Activated naive CD4-positive, alpha-beta T cell treated with anti-CD3 and anti-CD28 coated beads for 36 hours (primary cell): ENCODE data around the gene PYURF. TPM values are rescaled to one million over a fixed set of nuclear protein-coding genes. Genes with fewer than 3 reads are reported as not detected.
A peak's percentile ranks its signal among the peaks of the same experiment; 100 is the strongest.
"Not testable (repeated sequence)": the region's sequence is repeated elsewhere in the genome, so short reads cannot be mapped to it uniquely, and the experiment has no call there.

Experiments used
- CTCF ChIA-PET: fragments of 350-600 bp; sonication (Branson Sonifier 250); formaldehyde crosslinking; loops from one replicate; lab custom pipeline; 2021; ENCODE audit warnings: antibody characterized with exemption; lab: Charles Lee
- DNase-seq: peaks from one replicate; pipeline ENCODE4 v3.0.0-alpha.2; 2020
- H3K27ac Mint-ChIP-seq: one replicate; pipeline ENCODE4 v1.8.0; 2021; ENCODE audit warnings: mild to moderate bottlenecking, mixed read lengths
- H3K27me3 Mint-ChIP-seq: one replicate; pipeline ENCODE4 v1.8.0; 2021; ENCODE audit warnings: low read depth, mixed read lengths
- H3K36me3 Mint-ChIP-seq: one replicate; pipeline ENCODE4 v1.8.0; 2021; ENCODE audit warnings: low read depth, mixed read lengths
- H3K4me1 Mint-ChIP-seq: one replicate; pipeline ENCODE4 v1.8.0; 2021; ENCODE audit warnings: low read depth, mixed read lengths
- H3K4me3 Mint-ChIP-seq: one replicate; pipeline ENCODE4 v1.8.0; 2021; ENCODE audit warnings: mild to moderate bottlenecking, moderate library complexity, mixed read lengths
- H3K9me3 Mint-ChIP-seq: one replicate; pipeline ENCODE4 v1.8.0; 2021; ENCODE audit warnings: mixed read lengths
- intact Hi-C: fragments of 100-400 bp; cut with micrococcal nuclease; formaldehyde crosslinking; loops from one replicate; pipeline ENCODE4 v1.15.1; 2023
- total RNA-seq, 2 experiments: library from RNA; stranded (reverse); gene quantifications; one replicate each; pipeline ENCODE4 v1.2.3, GENCODE V29; 2021

Gene PYURF
- total RNA-seq: 10 to 100 TPM; 51.5 to 54.2 TPM

DNA sequence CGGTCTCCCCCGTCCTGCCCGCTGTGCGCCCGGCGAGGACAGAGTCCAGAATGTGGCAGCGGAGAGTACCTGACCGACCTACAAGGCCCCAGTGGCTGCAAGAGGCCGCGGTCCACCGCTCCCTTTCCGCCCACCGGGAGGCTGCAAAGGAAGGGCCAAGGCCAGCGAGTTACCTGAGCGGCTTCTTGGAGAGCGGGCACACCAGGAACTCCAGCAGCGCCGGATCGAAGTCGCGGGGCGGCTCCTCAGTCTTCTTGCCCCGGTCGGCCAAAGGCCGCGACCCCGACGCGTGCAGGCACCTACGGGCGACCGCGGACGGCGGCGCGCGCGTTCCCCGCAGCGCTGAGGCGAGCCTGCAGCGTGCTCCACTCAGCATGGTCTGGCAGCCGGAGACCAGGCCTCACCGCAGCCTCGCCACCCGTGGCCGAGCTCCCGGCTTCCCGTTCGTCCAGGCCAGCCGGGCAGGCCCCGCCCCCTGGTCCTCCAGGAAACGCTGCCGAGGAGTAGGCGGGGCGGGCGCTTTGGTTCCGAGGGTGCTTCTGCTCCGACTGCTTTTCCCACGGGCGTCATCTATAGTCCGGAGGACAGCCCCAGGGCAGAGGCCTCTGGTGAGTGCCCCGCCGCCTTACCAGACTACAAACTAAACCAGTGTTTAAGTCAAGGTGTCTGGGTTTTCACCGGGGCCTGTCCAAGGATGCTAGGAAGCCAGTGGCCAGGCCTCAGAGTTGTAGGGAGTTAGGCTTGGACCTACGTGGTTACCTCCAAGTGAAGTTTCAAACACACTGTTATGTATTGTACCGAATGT, at the start of gene PYURF:
Gene PYURF (minus strand): TSS at position 452 of the 805 bp plus-strand sequence. CDS start 76 bp downstream, at position 376.
- CTCF ChIA-PET: interaction anchor here (0.6 to 3.2 kb wide), 8 partner anchors 8 to 505 kb away, joined by 3 to 16 read pairs (median 5); no protein-coding TSS in a partner anchor
- peak within 1 kb of the TSS; percentile 92 for H3K4me3 Mint-ChIP-seq
- peak; percentile 85 for DNase-seq
- H3K27me3 Mint-ChIP-seq: no peaks in the 10 kb centered on the region
- peaks cover 15% of the 10 kb centered on the region for H3K36me3 Mint-ChIP-seq
- H3K4me1 Mint-ChIP-seq: peaks cover 40% of the 10 kb centered on the region
- intact Hi-C loops: loop anchor here (1.0 to 10.0 kb wide), 6 partner anchors 67 to 781 kb away; partner anchors contain the start of genes GPRIN3, HERC3, HERC5 and PPM1K
- H3K9me3 Mint-ChIP-seq: no peaks in the 10 kb centered on the region
- peak within 1 kb of the TSS; percentile 91 for H3K27ac Mint-ChIP-seq

DNA sequence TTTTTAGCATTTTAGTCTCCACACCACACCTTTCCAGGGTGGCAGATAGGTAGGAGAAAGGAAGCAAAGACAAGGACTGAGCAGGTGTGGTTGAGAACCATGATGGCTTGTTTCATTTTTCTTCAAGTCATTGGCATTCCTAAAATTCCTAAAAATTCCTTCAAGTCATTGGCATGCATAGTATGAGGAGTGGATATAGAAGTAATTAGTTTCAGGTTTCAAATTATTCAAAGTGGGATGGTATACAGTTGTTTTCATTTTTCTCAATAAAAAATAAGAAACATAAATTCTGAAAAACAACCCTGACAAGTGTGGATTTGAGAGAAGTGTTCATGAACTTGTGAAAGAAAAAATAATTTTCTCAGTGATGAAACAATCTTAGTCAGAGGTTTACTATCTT, 46.4 kb upstream of the PYURF start:
- Mint-ChIP-seq H3K4me3 (no peak overlapping the region), H3K4me1 (no peaks in the 10 kb centered on the region), H3K27ac (no peak overlapping the region), H3K9me3 (no peaks in the 10 kb centered on the region), H3K27me3 (peaks cover 3% of the 10 kb centered on the region), H3K36me3 (peaks cover 1% of the 10 kb centered on the region)
- intact Hi-C loops: no loop called here
- DNase-seq: no peak
- CTCF ChIA-PET: no interaction called here

GRCh38 chr4:88567591-88567990, 44.0 kb upstream of the PYURF start:
- H3K36me3 Mint-ChIP-seq: peaks cover 1% of the 10 kb centered on the region
- peaks cover 3% of the 10 kb centered on the region for H3K27me3 Mint-ChIP-seq
- H3K4me1 Mint-ChIP-seq: no peaks in the 10 kb centered on the region
- intact Hi-C loops: no loop called here
- no peak for DNase-seq
- no peak overlapping the region for H3K4me3 Mint-ChIP-seq
- H3K9me3 Mint-ChIP-seq: no peaks in the 10 kb centered on the region
- H3K27ac Mint-ChIP-seq: no peak overlapping the region
- CTCF ChIA-PET: interaction anchor here (0.7 kb wide), 1 partner anchor 106 kb away, joined by 4 read pairs; no protein-coding TSS in a partner anchor

GRCh38 chr4:88549815-88550214, 26.2 kb upstream of the PYURF start:
- H3K36me3 Mint-ChIP-seq: no peaks in the 10 kb centered on the region
- no peaks in the 10 kb centered on the region for H3K4me1 Mint-ChIP-seq
- intact Hi-C loops: no loop called here
- CTCF ChIA-PET: no interaction called here
- no peaks in the 10 kb centered on the region for H3K27me3 Mint-ChIP-seq
- H3K9me3 Mint-ChIP-seq: no peaks in the 10 kb centered on the region
- H3K4me3 Mint-ChIP-seq: no peak overlapping the region
- no peak for DNase-seq
- no peak overlapping the region for H3K27ac Mint-ChIP-seq

DNA sequence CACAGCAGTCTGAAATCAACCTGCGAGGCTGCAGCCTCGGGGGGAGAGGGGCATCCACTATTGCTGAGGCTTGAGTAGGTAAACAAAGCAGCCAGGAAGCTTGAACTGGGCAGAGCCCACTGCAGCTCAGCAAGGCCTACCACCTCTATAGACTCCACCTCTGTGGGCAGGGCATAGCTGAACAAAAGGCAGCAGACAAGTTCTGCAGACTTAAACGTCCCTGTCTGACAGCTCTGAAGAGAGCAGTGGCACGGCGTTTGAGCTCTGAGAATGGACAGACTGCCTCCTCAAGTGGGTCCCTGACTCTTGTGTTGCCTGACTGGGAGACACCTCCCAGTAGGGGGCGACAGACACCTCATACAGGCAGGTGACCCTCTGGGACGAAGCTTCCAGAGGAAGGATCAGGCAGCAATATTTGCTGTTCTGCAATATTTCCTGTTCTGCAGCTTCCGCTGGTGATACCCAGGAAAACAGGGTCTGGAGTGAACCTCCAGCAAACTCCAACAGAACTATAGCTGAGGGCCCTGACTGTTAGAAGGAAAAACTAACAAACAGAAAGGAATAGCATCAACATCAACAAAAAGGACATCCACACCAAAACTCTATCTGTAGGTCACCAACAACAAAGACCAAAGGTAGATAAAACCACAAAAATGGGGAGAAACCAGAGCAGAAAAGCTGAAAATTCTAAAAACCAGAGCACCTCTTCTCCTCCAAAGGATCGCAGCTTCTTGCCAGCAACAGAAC, 15.9 kb upstream of the PYURF start:
- intact Hi-C loops: loop anchor here (1.0 kb wide), 3 partner anchors 120 to 485 kb away; no protein-coding TSS in a partner anchor
- H3K4me1 Mint-ChIP-seq: peaks cover 24% of the 10 kb centered on the region
- H3K4me3 Mint-ChIP-seq, H3K27ac Mint-ChIP-seq, H3K9me3 Mint-ChIP-seq, H3K36me3 Mint-ChIP-seq, H3K27me3 Mint-ChIP-seq: not testable (repeated sequence)
- DNase-seq: peak; percentile 82
- CTCF ChIA-PET: interaction anchor here (0.6 to 5.9 kb wide), 69 partner anchors 9 to 590 kb away, joined by 3 to 94 read pairs (median 4); partner anchors contain the start of genes HERC3, NAP1L5 and PYURF

DNA sequence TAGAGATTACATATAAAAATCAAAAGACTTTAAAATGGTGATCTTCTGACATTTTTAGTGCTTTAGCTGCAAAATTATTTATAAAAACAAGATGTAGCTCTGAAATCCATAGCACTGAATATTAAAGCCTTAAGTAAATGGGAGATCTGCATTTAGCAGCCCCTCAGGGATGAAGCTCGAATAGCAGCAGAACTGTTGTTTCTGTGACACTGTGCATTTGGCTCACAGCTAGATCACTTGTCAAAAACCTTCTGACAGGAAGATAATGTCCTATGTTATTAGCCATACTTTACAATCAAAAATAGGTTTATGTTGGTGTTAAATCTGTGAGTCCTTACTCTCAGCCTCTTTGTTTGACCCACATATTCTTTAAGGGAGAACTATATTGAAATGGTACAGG, 14.1 kb upstream of the PYURF start:
- Mint-ChIP-seq H3K36me3 (no peaks in the 10 kb centered on the region), H3K9me3 (no peaks in the 10 kb centered on the region), H3K4me1 (peaks cover 32% of the 10 kb centered on the region), H3K4me3 (no peak overlapping the region), H3K27ac (no peak overlapping the region), H3K27me3 (no peaks in the 10 kb centered on the region)
- intact Hi-C loops: no loop called here
- DNase-seq: no peak
- CTCF ChIA-PET: interaction anchor here (1.0 to 5.9 kb wide), 5 partner anchors 8 to 483 kb away, joined by 3 to 94 read pairs (median 4); no protein-coding TSS in a partner anchor

- Mint-ChIP-seq H3K27ac (peak overlapping the region; percentile 70), H3K4me1 (peaks cover 32% of the 10 kb centered on the region), H3K36me3 (no peaks in the 10 kb centered on the region), H3K27me3 (no peaks in the 10 kb centered on the region), H3K9me3 (no peaks in the 10 kb centered on the region), H3K4me3 (no peak overlapping the region)
- intact Hi-C loops: loop anchor here (1.0 to 2.0 kb wide), 6 partner anchors 9 to 520 kb away; partner anchors contain the start of gene HERC3
- CTCF ChIA-PET: interaction anchor here (0.5 to 0.7 kb wide), 3 partner anchors 21 to 615 kb away, joined by 3 to 5 read pairs (median 3); no protein-coding TSS in a partner anchor
- peak; percentile 46 for DNase-seq
Observed at GRCh38 chr4:88535090-88535755, 11.6 kb upstream of the PYURF start.

DNA sequence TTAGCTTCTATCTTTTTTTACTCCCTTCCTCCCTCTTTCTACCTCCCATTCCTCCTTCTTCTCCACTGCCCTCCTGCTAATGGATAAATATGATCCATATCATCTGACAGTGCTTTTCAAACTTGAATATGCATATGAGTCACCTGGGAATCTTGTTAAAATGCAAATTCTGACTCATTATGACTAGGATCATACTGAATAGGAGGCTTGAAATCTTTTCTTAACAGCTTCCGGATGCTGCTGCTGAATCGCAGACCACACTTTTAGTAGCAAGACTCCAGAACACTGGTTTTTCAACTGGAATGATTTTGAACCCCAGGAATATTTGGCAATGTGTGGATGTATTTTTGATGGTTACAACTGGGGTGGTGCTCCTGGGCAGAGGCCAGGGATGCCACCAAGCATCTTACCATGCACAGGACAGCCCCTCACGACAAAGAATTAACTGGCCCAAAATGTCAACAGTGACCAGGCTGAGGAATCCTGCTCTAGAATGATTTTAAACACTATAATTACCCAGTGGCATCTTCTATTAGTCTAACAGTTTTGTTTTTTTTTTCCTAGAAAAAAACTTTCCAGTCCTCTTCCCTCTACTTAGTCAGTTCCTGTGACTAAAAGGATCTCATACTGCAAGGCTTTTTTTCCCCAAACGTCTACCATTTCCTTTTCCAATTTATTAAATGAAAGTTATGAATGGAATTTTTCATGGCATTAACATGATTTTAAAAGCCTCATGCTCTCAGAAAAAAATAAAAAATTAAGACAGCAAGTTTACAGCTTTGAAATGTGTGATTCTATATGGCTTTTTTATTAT, 10.6 kb upstream of the PYURF start:
- DNase-seq: no peak
- Mint-ChIP-seq H3K27me3 (no peaks in the 10 kb centered on the region), H3K36me3 (no peaks in the 10 kb centered on the region), H3K4me3 (no peak overlapping the region), H3K9me3 (no peaks in the 10 kb centered on the region), H3K4me1 (peaks cover 27% of the 10 kb centered on the region), H3K27ac (no peak overlapping the region)
- CTCF ChIA-PET: interaction anchor here (0.7 to 0.8 kb wide), 2 partner anchors 22 to 125 kb away, joined by 3 to 5 read pairs; no protein-coding TSS in a partner anchor
- intact Hi-C loops: loop anchor here (2.0 kb wide), 1 partner anchor 79 kb away; no protein-coding TSS in a partner anchor

GRCh38 chr4:88533088-88533790, 9.7 kb upstream of the PYURF start:
- CTCF ChIA-PET: interaction anchor here (0.8 to 1.4 kb wide), 4 partner anchors 126 to 490 kb away, joined by 3 to 4 read pairs (median 4); no protein-coding TSS in a partner anchor
- Mint-ChIP-seq H3K4me1 (peaks cover 26% of the 10 kb centered on the region), H3K27me3 (no peaks in the 10 kb centered on the region), H3K27ac (no peak overlapping the region), H3K4me3 (no peak overlapping the region), H3K36me3 (no peaks in the 10 kb centered on the region), H3K9me3 (no peaks in the 10 kb centered on the region)
- intact Hi-C loops: no loop called here
- DNase-seq: no peak

DNA sequence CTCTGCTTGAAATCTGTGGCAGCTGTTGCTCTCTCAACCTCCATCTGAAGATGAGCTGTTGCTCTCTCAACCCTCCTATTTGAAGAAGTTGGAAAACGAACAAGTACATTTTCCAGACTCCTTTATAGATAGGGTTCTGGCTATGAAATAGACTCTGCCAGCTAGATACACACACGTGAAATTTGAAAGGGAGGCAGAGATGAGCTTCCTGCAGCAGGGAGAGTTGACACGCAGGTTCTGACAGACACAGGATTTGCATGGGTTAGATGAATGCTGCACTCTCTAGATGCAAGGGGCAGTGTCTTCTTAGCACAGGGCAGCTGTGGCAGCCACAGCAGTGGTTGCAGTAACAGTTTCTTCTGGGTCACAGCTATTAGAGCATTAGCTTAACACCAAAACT, 8.0 kb upstream of the PYURF start:
- CTCF ChIA-PET: interaction anchor here (0.6 to 2.6 kb wide), 4 partner anchors 8 to 259 kb away, joined by 3 to 20 read pairs (median 6); no protein-coding TSS in a partner anchor
- peaks cover 32% of the 10 kb centered on the region for H3K4me1 Mint-ChIP-seq
- H3K27ac Mint-ChIP-seq: no peak overlapping the region
- no peaks in the 10 kb centered on the region for H3K36me3 Mint-ChIP-seq
- H3K4me3 Mint-ChIP-seq: no peak overlapping the region
- no peaks in the 10 kb centered on the region for H3K9me3 Mint-ChIP-seq
- intact Hi-C loops: no loop called here
- H3K27me3 Mint-ChIP-seq: no peaks in the 10 kb centered on the region
- DNase-seq: no peak
